Fibroblast of gingiva (primary cell): ENCODE results near the gene CCDC197.

Experiments
- DNase-seq: peaks from one replicate; pipeline ENCODE4 v3.0.0-alpha.2; 2011; ENCODE audit warnings: low read depth

The CCDC197 gene

DNA sequence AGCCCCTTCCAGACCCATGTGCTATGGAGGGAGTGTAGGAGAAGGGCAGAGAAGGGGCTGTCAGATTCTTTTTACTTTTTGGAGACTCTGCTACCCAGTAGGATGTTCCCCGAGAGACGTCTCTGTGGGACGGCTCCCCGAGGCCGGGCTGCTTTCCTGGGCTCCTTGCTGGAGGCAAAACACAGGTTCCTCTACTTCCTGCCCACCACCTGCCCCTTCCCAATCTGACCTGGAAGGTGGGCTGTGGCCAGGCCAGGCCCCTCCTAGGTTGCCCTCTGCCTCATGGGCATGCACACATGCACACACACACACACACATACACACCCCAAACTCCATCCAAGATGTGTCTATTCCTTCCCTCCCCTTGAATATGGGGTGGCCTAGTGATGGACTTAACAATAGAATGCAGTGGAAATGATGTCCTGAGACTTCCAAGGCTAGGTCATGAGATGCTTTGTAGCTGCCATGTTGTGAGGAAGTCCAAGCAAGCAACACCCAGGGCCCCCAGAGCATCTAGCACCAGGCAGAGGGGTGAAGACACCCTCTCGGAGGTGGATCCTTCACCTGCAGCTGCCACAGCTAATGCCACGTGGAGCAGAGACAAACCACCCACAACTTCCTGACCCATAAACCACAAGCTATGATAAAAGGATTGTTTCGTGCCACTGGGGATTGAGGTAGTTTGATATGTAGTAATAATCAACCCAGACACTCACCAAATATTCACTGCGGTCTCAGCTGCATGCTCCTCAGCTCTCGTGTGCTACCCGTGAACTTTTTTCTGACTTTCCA lies 19.1 kb upstream of the CCDC197 start:
- no peak for DNase-seq

DNA sequence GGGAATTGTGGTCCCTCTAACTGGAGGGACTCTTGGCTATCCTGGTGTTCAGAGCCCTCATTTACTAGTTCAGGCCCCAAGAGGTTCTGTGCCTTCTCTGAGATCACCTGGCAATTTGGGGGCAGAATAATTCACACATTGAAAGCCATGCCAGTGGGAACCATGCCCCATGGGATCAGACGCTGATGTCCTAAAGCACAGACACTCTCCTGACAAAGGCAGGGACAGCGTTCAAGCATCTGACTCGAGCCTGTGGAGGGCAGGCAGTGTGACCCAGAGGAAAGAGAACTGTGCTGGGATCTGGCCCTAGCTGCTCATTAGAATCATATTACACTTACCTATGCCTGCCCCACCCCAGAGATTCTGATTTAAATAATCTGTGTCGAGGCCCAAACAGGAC lies 18.4 kb upstream of the CCDC197 start:
- DNase-seq = no peak

DNA sequence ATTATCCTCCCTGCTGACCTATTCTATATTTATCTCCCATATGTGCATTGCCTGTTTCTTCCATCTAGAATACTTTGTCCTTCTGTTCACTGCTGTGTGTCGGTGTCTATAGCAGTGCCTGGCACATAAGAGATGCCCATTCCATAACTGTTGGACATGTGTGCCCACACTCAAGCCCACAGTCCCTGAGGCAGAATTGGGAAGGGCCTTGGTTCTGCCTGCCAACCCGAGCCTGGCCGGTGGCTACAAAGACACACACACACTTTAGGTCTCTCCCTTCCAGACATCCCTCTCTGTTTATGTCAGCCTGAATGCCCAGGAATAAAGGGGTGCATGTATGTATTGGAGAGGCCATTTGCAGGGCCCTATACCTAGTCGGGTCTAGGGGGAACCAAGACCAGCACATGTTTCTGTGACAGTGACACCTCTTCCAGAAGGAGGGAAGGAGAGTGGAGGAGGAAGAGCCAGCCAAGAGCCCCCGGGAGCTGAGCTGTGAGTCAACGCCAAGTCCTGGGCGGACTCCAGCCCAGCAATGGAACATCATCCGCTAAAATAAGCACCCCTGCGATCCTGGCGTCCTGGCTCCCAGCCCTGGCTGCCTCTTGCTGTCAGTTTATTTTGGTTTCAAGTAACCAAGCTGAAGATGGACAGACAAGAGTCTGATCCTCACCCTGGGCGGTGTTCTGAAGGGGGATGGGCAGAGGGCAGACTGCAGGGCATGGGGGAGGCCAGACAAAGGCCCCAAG lies 16.5 kb upstream of the CCDC197 start:
- peak; percentile 57 for DNase-seq

DNA sequence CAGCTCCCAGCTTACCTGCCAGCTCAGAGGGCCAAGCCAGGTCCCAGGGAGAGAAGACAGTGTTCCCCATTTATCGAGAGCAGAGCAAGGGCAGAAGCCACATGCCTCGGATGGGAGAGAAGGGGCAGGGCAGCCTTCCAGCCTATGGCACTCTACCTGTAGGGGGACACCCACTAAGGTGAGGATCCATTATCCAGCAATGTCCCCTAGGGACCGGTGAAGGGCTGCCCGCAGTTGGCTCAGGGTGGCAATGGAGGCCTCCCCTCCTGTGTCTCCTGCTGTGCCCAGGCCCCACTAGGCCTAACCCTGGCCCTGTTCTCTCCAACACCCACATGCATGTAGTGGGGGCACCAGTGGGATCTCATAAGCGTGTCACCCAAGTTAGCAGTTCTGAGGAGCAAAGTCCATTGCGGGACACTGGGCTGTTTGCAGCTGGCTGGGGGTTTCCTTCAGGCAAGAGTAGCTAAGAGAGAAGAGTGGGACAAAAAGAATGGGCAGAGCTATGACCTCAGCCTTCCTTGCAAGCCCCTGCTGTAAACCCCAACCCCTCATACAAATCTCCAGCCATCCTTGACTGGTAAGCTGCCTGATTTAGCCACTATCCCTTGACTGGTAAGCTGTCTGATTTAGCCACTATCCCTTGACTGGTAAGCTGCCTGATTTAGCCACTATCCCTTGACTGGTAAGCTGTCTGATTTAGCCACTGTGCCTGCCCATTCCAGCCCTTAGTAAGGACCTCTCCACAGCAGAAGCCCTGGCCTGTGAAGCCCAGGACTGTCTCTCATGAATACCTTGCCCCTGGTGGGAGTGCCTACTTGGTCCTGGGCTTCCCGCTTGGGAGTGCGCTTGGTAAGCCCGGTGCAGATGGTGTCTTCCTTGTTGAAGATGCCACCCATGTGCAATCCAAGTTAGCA lies 15.5 kb upstream of the CCDC197 start:
- DNase-seq = no peak

DNA sequence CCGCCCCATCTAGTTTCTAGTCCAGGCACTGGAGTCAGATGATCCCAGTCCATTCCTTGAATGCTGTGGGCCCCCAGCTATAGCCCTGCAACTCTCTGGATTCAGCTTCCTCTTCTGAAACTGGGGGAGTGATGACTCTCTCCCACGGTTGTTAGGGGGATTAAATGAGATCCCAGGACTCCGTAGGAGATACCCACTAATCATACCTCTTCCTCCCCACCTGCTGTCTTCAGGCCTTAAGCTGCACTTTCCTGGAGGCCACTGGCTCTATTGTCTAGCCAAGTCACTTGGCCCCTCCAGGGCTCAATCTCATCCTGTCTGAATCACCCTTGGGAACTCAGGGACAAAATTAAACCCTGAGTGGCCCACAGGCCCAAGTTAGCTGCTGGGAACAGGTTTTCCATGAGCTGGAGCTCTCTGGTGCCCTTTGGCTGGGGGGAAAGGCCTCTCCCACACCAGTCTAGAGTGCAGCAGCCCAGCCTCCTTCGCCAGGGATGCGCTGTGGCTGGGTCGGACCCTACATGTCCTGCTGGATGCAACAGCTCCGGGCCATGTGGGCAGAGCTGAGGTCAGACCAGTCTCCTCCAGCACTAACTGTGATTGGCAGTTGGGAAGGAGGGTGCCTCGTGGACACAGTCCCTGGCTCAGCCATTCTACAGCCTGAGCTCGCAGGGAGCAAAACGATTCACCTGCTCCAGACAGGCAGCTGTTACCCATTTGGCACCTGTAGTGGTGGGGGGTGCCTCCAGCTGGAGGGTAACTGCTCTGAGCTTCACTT lies 14.7 kb upstream of the CCDC197 start:
- DNase-seq = no peak

DNA sequence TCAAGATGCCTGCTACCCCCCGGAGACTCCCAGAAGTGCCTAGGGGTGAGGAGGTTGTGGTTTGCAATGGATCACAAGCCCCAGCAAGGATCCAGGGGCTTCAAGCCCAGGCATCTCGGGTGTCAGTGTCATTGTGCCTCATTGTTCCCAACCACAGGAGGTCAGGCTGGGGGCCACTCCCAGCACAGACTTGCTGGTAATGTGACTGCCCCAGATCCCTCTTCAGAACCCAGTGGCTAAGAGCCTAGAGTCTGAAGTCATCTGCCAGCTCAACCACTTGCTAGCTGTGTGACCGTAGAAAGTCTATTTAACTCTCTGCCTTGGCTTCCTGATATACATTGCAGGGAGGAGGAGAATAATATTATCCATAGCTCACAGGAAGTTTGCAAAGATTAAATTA lies 13.0 kb upstream of the CCDC197 start:
- no peak for DNase-seq

DNA sequence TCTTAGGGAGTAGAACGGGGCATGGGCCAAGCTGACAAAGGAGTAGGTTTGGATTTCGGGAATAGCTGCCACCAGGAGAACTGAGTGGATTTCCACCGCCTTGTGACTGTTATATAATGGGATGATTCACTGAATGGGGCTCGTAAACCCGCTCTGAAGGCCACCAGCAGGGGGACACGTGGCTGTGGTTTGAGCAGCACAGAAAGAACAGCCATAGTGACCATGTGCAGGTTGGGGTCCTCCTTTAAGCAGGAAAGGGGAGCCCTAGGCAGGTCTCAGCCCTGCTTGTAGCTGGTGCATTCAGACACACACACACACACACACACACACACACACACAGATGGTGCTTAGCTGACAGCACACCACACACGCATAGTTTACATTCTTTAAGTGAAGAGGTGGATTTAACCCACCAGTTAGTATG lies 12.1 kb upstream of the CCDC197 start:
- peak; percentile 45 for DNase-seq

DNA sequence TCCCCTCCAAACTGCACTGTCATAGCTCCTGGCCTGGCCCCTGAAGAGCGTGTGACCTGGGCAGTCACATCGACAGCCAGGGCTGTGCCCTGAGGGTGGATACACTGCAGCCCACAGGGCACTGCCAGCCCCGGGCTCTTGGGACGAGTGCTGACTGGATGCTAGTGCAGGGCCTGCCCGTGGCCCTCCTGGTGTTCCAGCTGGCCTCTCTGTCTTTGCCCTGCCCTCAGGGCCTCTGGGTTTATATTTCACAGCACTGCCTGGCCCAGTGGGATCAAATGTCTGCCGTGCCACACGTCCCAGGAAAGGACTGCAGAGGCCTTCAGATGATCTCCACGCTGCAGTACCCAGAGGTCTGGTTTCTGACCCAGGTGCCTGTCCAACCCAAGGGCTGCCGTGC lies 10.1 kb upstream of the CCDC197 start:
- DNase-seq = peak; percentile 34

DNA sequence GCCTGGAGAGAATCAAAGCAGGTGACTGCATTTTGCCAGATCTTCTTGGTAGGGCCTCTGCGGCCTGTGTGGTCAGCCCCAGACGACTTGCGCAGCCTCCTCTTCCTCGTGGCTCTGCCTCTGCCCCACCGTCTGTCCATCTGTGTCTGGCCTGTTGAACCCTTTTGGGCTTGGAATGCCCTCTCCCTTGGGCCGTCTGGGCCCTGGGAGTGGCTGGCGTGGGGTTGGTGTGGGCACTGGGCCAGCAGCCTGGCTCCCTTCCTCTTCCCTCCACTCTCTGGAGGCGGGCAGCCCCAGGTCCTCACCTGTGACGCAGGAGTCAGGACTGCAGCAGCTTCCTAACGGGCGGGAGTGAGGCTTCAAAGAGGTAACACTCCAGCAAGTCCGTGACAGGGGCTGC lies 9.7 kb upstream of the CCDC197 start:
- no peak for DNase-seq

DNA sequence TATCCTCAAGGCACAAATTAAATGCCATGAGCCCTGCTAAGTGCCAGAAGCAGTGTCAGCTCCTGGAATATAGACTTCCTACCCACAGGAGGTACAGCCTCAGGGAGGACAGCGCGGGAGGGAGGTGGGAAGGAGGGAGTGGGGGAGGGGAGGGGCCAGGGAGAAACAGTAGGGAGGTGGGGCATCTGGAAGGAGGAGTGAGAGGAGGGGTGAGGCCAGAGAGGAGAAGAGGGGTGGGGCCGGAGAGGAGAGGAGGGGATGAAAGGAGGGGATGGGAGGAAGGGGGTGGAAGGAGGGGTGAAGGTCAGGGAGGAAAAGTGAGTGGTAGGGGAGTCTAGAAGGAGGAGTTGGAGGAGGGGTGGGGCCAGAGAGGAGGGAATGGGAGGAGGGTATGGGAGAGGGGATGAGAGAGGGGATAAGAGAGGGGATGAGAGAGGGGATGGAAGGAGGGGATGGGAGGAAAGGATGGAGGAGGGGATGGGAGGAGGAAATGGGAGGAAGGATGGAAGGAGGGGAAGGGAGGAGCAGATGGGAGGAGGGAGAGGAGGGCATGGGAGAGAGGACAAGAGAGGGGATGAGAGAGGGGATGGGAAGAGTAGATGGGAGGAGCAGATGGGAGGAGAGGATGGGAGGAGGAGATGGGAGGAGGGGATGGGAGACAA lies 9.2 kb upstream of the CCDC197 start:
- DNase-seq = no peak

DNA sequence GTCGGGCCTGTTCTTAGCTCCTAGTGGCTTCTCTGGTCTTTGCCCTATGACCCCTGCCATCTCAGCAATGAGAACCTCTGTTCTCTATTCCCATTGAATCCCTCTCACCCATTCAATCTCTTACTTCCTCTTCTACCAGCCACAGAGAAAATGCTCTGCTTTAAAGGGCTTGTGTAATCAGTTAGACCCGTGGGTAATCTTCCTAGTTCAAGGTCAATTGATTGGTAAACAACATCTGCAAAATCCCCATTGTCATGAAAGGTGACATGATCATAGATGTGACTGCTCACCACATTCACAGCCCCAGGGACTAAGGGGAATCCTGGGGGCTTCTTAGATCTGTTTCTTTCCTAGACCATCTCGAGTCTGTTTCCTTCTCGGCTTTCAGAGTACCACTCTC lies 7.2 kb upstream of the CCDC197 start:
- no peak for DNase-seq

DNA sequence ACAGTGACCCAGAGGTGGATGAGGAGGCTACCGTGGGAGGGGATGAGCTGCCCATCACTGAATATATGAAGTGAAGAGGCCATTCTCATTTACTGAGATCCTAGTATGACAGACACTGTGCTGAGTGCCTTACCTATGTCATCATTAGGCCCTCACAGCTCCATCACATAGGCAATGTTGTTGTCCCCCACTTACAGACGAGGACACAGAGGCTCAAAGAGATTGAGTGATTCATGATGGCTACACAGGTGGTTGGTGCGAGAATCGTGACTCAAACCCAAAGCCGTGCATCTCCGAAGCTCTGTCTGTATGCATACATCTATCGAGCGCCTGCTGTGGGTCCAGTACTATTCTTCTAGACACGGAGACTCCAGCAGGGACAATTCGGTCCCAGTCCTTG lies 5.9 kb upstream of the CCDC197 start:
- no peak for DNase-seq

DNA sequence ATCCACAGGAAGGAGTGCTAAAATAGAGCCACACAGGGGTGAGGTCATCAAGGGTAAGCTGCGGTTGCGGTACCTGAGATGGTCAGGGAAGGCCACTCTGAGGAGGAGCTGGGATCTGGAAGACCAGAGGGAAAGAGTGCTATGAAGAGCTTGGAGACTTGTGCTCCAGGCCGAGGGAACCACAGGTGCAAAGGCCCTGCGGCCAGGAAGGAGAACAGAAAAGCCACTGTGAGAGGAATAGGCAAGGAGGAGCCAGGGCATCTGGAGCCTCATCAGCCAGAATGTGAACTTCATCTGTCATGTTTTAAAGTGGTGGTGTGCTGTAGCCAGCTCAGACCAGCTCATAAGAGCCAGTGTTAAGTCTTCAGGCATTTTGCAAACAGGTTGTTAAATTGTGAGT lies 5.5 kb upstream of the CCDC197 start:
- DNase-seq = no peak

DNA sequence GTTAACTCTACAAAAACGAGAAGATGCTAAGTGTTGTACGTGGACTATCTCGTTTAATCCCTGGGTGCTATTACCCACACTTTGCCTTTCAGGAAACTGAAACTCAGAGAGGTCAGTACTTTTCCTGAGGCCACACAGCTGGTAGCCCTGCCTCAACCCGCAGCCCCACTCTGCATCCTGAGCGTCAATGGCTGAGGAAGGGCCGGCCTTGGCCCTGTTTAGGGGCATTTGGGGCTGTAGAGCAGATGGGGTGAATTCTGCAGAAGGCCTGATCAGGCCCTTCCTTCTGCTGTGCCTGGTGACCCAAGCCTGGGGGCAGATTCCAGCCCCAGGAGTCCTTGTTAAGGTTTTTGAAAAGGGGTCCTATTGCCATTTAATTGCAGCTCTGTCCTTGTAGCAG lies 3.7 kb upstream of the CCDC197 start:
- no peak for DNase-seq

DNA sequence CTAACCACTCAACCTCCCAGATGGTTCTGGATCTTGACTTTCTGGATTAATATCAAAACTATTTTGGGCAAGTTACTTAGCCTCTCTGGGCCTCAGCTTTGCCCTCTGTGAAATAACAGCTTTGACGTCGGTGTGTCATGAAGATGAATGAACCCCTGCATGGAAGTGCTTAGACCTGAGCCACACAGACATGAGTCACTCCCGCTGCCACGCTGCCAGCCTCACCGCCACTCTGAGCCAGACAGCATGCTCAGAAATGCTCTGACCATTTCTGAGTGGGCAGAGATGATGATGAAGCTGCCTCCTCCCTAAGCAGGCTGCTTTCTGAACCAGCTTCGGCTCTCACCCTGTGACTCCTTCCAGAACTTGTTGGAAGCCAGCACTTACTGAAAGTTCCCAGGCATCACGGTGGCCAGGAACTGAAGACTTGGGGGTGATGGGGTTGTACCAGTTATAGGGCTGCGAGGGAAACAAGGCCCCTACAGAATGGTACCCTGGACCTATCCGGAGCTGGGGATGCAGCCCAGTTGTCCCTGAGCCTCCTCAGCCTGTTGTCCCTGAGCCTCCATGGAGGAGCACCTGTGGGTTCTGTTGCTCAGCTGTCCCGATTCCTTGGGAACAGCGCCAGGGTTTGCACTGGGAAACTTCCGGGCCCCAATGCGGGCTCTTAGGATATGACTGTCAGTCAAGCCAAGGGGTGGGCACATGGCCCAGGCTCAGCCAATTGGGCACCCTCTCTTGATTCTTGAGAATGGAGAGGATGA lies 2.0 kb upstream of the CCDC197 start:
- DNase-seq = peak; percentile 37

DNA sequence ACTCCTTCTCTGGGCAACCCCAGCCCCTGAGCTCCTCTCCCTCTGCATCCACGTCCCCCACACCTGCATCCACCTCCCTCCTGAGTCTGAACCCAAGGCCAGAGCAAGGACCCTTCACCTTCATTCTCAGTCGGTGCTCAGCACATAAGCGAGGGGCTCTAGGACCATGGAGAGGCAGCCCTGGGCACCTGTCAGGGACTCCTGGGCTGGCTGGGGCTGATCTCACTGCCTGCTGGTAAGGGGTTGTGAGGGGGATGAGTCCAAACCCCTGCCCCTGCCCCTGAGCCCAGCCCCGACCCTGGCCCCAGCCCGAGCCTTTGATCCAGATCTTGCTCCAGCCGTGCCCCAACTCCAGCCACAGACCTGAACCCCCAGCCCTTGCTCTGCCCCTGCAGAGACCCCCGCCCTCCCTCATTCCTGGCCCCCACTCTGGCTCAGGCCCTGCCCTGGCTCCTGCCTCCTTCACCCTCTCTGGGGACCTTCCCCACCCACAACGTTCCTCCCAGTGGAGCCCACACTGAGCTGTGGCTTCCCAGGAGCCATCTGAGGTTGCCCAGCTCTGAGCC lies 888 bp upstream of the CCDC197 start:
- DNase-seq = no peak

DNA sequence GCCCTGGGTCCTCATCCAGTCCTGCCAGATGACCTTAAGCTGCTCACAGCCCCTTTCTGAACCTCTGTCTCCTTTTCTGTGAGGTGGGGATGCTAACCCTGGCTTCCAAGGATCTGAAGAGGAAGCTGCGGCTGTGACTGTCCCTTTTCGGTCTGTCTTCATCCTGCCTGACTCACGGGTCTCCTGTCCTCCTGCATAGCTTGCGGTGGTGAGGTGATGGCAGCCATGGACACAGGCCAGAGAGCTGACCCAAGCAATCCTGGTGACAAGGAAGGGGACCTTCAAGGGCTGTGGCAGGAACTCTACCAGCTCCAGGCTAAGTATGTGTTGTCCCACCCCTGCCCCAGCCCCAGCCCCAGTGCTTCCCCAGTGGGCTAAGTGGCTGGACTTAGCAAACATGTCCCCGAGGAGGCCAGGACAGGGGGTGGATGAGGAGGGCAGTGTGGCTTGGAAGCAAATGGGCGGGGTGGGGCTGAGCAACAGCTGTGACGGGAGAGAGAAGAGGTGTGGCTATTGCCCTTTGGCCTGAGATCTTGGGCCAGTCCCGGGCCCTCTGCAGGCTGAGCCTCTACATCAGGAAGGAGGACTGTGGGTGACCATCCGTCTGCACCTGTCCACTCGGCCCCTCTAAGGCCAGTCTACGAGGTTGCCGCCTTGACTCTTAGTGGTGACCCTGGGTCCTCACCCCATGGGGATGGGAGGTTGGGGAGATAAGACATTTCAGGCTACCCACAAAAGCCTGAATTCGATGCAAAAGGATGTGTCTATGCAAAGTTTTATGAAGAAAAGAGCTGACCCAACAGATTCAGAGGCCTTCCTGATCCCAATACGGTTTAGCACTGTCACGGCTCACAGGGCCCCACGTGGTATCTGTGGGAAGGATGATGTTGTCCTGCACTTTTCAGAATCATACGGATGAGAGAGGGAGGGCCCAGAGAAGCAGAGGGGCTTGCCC lies 1.1 kb downstream of the CCDC197 start:
- DNase-seq = no peak

DNA sequence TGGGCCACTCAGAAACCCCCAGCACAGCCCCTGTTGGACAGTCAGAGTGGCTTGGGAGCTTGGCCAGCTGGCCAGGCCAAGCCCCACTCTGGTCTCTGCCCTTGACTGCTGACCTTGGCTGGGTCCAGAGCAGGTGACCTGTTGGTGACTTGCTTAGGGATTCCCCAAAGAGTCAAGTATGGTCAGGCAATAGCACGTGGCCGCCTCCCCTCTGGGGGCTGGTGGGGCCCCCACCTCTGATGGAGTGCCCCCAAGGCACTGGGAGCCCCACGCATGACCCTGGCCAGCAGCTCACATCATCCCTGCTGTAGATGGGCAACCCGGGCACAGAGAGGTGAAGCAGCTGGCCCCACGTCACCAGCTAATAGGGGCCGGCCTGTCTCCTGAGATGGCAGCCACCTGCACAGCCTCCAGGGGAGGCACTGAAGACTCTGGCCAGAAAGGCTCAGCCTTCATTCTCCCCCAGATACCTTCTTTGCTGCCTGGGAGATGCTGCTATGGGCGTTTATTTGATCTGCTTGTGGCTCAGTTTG lies 1.8 kb downstream of the CCDC197 start:
- no peak for DNase-seq

DNA sequence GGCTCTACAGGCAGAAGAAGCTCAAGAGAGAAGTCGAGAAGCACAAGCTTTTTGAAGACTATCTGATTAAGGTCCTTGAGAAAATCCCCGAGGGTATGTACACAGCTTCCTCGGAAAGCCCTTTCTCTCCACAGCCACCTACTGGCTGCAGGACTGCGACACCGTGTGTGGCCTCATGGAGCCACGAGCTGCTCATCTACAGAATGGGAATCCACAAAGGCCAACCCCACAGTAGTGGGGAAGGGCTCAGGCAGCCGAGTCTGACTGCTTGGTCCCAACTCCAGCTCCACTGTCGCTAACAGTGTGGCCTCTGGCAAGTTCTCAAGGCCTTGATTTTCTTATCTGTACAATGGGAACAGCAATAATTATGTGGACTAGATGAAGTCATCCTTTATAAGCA lies 2.5 kb downstream of the CCDC197 start:
- no peak for DNase-seq
